Heart right ventricle (tissue), 16 donors: ENCODE data around the gene ADARB2. TPM values are rescaled to one million over a fixed set of nuclear protein-coding genes. Genes with fewer than 3 reads are reported as not detected.
"Not testable (repeated sequence)": the region's sequence is repeated elsewhere in the genome, so short reads cannot be mapped to it uniquely, and the experiment has no call there.

Experiments
- ATAC-seq, 8 donors: fragments of 200-7000 bp; cut with Tn5 transposase; one replicate each; pipeline ENCODE4 v1.9.1; 2020; ENCODE audit warnings: mild to moderate bottlenecking in 8 of 8, moderate library complexity in 8 of 8, moderate number of reproducible peaks in 1 of 8
- DNase-seq, 2 donors: peaks; one replicate each; pipeline ENCODE4 v3.0.0-alpha.2; 2020
- H3K27ac ChIP-seq, 10 donors: fragments of 200-600 bp; sonication (generic) in 2 of 10; one replicate each; pipeline versions ENCODE4 v1.5.0 to v1.8.0; 2020 to 2022; ENCODE audit warnings: mild to moderate bottlenecking in 3 of 10
- H3K27me3 ChIP-seq, 7 donors: fragments of 200-600 bp; one replicate each; pipeline ENCODE4 v1.8.0; 2021 to 2022; ENCODE audit warnings: mild to moderate bottlenecking in 2 of 7
- H3K36me3 ChIP-seq, 9 donors: fragments of 200-600 bp; sonication (generic) in 1 of 9; one replicate each; pipeline versions ENCODE4 v1.5.0 to v1.8.0; 2020 to 2022; ENCODE audit warnings: mild to moderate bottlenecking in 2 of 9
- H3K4me1 ChIP-seq, 9 donors: fragments of 200-600 bp; sonication (generic) in 1 of 9; one replicate each; pipeline versions ENCODE4 v1.5.0 to v1.8.0; 2020 to 2022; ENCODE audit warnings: mild to moderate bottlenecking in 4 of 9
- H3K4me3 ChIP-seq, 10 donors: fragments of 200-600 bp; sonication (generic) in 2 of 10; one replicate each; pipeline versions ENCODE4 v1.5.0 to v1.8.0; 2020 to 2022; ENCODE audit warnings: mild to moderate bottlenecking in 7 of 10, moderate library complexity in 2 of 10
- H3K9me3 ChIP-seq, 11 donors: fragments of 200-600 bp in 10 of 11; sonication (generic) in 2 of 11; one replicate each; pipeline versions ENCODE4 v1.5.0 to v1.8.0; 2013 to 2022; ENCODE audit warnings: mild to moderate bottlenecking in 2 of 11, control low read depth in 1 of 11, moderate library complexity in 1 of 11
- CTCF ChIP-seq, 9 donors: fragments of 200-600 bp; sonication (generic) in 2 of 9; IDR thresholded peaks; one replicate each; pipeline versions ENCODE4 v1.5.0 to v1.8.0; 2021 to 2022; ENCODE audit warnings: antibody characterized with exemption in 9 of 9, mild to moderate bottlenecking in 5 of 9, moderate library complexity in 1 of 9
- WGBS, 2 donors: extraction: QIAGEN DNeasy Blood & Tissue Kit; methylation state at CpG; one replicate each; pipeline ENCODE4 v1.1.7; 2013; ENCODE audit warnings: inconsistent platforms in 1 of 2; 5-methylcytosine and 5-hydroxymethylcytosine counted together
- intact Hi-C, 10 donors: fragments of 100-400 bp; cut with DNase I; formaldehyde crosslinking; loops; one replicate each; pipeline versions ENCODE4 v1.11.1 to v1.14.2; 2022
- polyA plus RNA-seq, 2 donors: library from polyadenylated mRNA; stranded (reverse); fragments of 200-250 nt; gene quantifications; one replicate each; pipeline ENCODE4 v1.2.3, GENCODE V29; 2013
- total RNA-seq, 10 donors: library from RNA; stranded (reverse); fragmentation: NEBNext Ultra II Directional in 3 of 10; extraction: Animal tissue kit (Norgen Biotek cat#: 25700) in 3 of 10; gene quantifications; one replicate each; pipeline versions ENCODE4 v1.2.1 to v1.2.4, GENCODE V29; 2021 to 2023
- donor health status: Arrhythmogenic right ventricular cardiomyopathy.
- donor health status: ischemic (EF 13 %, LVEDD 7.1; RV severe dilation, severe dysfunction).
- donor health status: healthy with polysubstance abuse.
- donor health status: DM: no; HTN: yes; CAD: no.
- donor health status: DM: no; HTN: no; CAD: no.
- donor health status: ischemic (EF 25% LVEDD 6.9; RV normal size, moderate dysfunction).
- donor health status: ischemic (EF 25% LVEDD 5.7; RV mildly dilated, moderate dysfunction).
- donor health status: healthy.
- donor health status: DM: yes; HTN: yes; CAD: no.
- donor health status: Ischemic cardiomyopathy.
- donor health status: ischemic (EF 35%, LVEDD 5.7; RV mildly dilated, moderate dysfunction).
- donor health status: nonischemic (EF 11% LVEDD 7.7; RV severe dilation, severe dysfunction).
- donor health status: DM: yes; HTN: yes; CAD: no.
- donor health status: PGD.
- donor health status: ischemic (EF 29% LVEDD 5.4; RV normal size, mild dysfunction).
- donor health status: nonischemic (EF 23%, LVEDD 6.1; RV moderate dilation, normal function).

Gene ADARB2
- total and polyA plus RNA-seq, 12 donors = 0.08 to 0.47 (median 0.17) TPM; not detected in 2

DNA sequence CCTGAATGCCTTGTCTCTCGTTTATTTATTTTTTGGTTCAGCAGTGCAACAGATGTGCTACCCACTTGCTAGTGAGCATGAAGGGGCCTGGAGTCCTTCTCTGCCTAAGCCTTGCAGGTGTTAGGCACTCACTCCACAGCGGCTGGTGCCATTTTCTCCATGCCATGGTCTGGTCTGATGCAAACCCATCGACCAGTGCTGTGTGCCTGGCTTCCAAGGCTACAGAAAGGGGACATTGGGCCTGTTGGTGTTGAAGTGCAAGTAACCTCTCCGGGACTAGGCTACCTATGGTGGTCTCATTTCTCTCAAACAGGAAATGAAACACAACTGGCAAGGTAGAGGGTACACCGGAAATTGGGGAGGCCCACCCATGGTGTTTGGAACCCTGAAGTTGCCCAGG lies 198.1 kb downstream of the ADARB2 start:
- no peak for DNase-seq
- Histone ChIP-seq H3K27ac (no peak overlapping the region), H3K9me3 (no peaks in the 10 kb centered on the region), H3K4me3 (no peak overlapping the region), H3K27me3 (no peaks in the 10 kb centered on the region), H3K36me3 (no peaks in the 10 kb centered on the region), H3K4me1 (no peaks in the 10 kb centered on the region)
- WGBS, 2 donors = 80% methylated on average over 5 of the region's 5 CpGs
- TF ChIP-seq CTCF (IDR thresholded peaks at IDR 0.05) = no peak
- intact Hi-C loops = no loop called here
- no peak for ATAC-seq

DNA sequence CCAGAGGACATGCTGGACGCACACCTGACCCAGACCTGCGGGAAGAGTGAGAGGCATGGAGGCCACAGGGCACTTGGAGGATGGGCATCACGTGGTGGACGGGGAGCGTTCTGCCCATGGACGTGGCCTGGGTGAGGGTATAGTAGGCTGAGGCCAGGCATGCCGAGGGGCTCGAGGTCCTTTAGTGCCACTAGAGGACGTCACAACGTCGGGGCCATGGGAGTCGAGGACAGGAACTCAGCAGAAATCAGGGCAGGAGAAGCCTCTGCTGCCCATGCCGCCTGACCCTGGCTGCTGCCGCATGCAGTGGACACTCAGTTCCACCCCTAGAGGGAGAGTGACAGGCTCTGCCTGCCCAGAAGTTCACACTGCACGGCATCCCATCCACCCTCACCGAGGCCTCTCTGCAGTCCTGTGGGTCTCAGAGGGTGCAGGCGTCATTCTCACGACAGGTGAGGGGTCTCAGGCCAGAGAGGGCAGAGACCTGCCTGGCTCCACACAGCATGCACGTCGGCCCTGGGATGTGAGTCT lies 198.7 kb downstream of the ADARB2 start:
- ATAC-seq (peak in 1 of 8 donors; percentile 33), DNase-seq (no peak)
- H3K36me3 ChIP-seq = no peaks in the 10 kb centered on the region
- no peaks in the 10 kb centered on the region for H3K9me3 ChIP-seq
- no peak overlapping the region for H3K4me3 ChIP-seq
- H3K27me3 ChIP-seq = no peaks in the 10 kb centered on the region
- intact Hi-C loops = no loop called here
- H3K27ac ChIP-seq = no peak overlapping the region
- no peak for TF ChIP-seq CTCF (IDR thresholded peaks at IDR 0.05)
- H3K4me1 ChIP-seq = no peaks in the 10 kb centered on the region
- 75 to 76% methylated on average over 20 of the region's 20 CpGs for WGBS, 2 donors

DNA sequence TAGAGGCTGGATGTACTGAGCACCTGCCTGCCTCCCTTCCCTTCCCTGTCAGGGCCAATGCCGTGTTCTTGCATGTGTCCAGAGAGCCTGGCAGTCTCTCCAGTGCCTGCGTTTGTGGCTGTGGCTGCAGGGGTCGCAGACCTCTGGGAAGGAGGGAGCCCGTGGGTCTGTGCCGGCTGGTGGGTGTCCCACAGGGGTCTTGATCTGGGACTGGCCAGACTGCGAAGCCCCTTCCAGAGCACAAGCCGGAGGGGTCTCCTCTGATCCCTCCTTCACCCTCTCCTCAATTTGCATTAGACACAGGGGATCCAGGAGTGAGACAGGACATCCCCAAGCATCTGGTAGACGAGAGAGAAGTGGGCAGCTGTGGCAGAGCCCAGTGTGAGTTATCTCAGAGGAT lies 199.2 kb downstream of the ADARB2 start:
- no peaks in the 10 kb centered on the region for H3K9me3 ChIP-seq
- no peaks in the 10 kb centered on the region for H3K36me3 ChIP-seq
- intact Hi-C loops = no loop called here
- no peaks in the 10 kb centered on the region for H3K4me1 ChIP-seq
- no peak overlapping the region for H3K27ac ChIP-seq
- DNase-seq (no peak), ATAC-seq (no peak)
- H3K27me3 ChIP-seq = peaks cover 0 to 3% (median 0%) of the 10 kb centered on the region in 7 donors
- no peak overlapping the region for H3K4me3 ChIP-seq
- TF ChIP-seq CTCF (IDR thresholded peaks at IDR 0.05) = no peak
- 56 to 64% methylated on average over 7 to 8 of the region's 8 CpGs for WGBS, 2 donors

GRCh38 chr10:1537449-1537848 lies 199.9 kb downstream of the ADARB2 start:
- not testable (repeated sequence) for ATAC-seq
- 83 to 91% methylated on average over 2 of the region's 2 CpGs for WGBS, 2 donors

GRCh38 chr10:1536341-1536740 lies 201.0 kb downstream of the ADARB2 start:
- H3K4me1 ChIP-seq = no peaks in the 10 kb centered on the region
- no peak overlapping the region for H3K27ac ChIP-seq
- DNase-seq = no peak
- no peak for ATAC-seq
- no peaks in the 10 kb centered on the region for H3K9me3 ChIP-seq
- TF ChIP-seq CTCF (IDR thresholded peaks at IDR 0.05) = no peak
- WGBS, 2 donors = 83 to 96% methylated on average over 7 of the region's 7 CpGs
- intact Hi-C loops = no loop called here
- H3K27me3 ChIP-seq = peaks cover 0 to 9% (median 0%) of the 10 kb centered on the region in 7 donors
- H3K4me3 ChIP-seq = no peak overlapping the region
- H3K36me3 ChIP-seq = no peaks in the 10 kb centered on the region

More at GRCh38 chr10:1537449-1537848, 199.9 kb downstream of the ADARB2 start:
- H3K9me3 ChIP-seq, intact Hi-C loops, H3K27me3 ChIP-seq, DNase-seq, H3K4me1 ChIP-seq, H3K36me3 ChIP-seq, H3K4me3 ChIP-seq, H3K27ac ChIP-seq: not testable (repeated sequence)
